ENCODE measurements around the gene UBTF.

UBTF gene

GRCh38 chr17:44200478-44201155 lies 18.9 kb downstream of the UBTF start:
- CTCF ChIA-PET, result interaction anchor here (1.5 kb wide), 1 partner anchor 130 kb away, joined by 4 read pairs; no protein-coding TSS in a partner anchor
- DNase-seq (ENCODE audit: extremely low spot score), result no peak

GRCh38 chr17:44199553-44200477 lies 19.7 kb downstream of the UBTF start, which contains the start of gene ATXN7L3:
ATXN7L3 (minus strand) TSS chr17:44199884; CDS start chr17:44198070, 1,814 bp downstream.
- CTCF ChIA-PET, result no interaction called here
- POLR2A ChIA-PET, result interaction anchor here (1.0 to 6.1 kb wide), 6 partner anchors 10 to 123 kb away, joined by 3 to 31 read pairs (median 9); partner anchors contain the start of genes HDAC5, TMUB2 and UBTF
- peak; percentile 97 for DNase-seq (ENCODE audit: extremely low spot score)
- TF ChIP-seq BHLHE40 (IDR thresholded peaks at IDR 0.05; ENCODE audit: borderline replicate concordance) (no peak), SP1 (IDR thresholded peaks at IDR 0.05) (no peak), FOXK2 (IDR thresholded peaks at IDR 0.05) (no peak), ZNF384 (IDR thresholded peaks at IDR 0.05) (no peak), NFRKB (IDR thresholded peaks at IDR 0.05) (no peak), FOXM1 (IDR thresholded peaks at IDR 0.05; ENCODE audit: borderline replicate concordance) (no peak), PKNOX1 (IDR thresholded peaks at IDR 0.05) (no peak), L3MBTL2 (conservative IDR thresholded peaks at IDR 0.05) (no peak), TARDBP (IDR thresholded peaks at IDR 0.05) (no peak), LEF1 (IDR thresholded peaks at IDR 0.05; ENCODE audit: borderline replicate concordance) (no peak), ARNT (IDR thresholded peaks at IDR 0.05) (no peak), SUZ12 (IDR thresholded peaks at IDR 0.05) (no peak), CTBP1 (IDR thresholded peaks at IDR 0.05; ENCODE audit: borderline replicate concordance) (no peak), FOXA1 (IDR thresholded peaks at IDR 0.05) (no peak), HDGF (IDR thresholded peaks at IDR 0.05; ENCODE audit: borderline replicate concordance) (no peak), ELF4 (IDR thresholded peaks at IDR 0.05) (no peak)

More at GRCh38 chr17:44200478-44201155, 18.9 kb downstream of the UBTF start:
- POLR2A ChIA-PET, result interaction anchor here (1.0 to 6.1 kb wide), 6 partner anchors 9 to 185 kb away, joined by 3 to 31 read pairs (median 8); partner anchors contain the start of genes TMUB2 and UBTF
- TF ChIP-seq ELF4 (IDR thresholded peaks at IDR 0.05) (no peak), FOXA1 (IDR thresholded peaks at IDR 0.05) (no peak)

GRCh38 chr17:44198721-44199552 lies 20.5 kb downstream of the UBTF start:
- DNase-seq (ENCODE audit: extremely low spot score), result peak; percentile 76
- TF ChIP-seq HDGF (IDR thresholded peaks at IDR 0.05; ENCODE audit: borderline replicate concordance) (no peak), ZNF384 (IDR thresholded peaks at IDR 0.05) (no peak), CTBP1 (IDR thresholded peaks at IDR 0.05; ENCODE audit: borderline replicate concordance) (no peak)
- ChIA-PET CTCF (interaction anchor here (0.6 kb wide), 1 partner anchor 14 kb away, joined by 5 read pairs; no protein-coding TSS in a partner anchor), POLR2A (interaction anchor here (1.0 to 6.1 kb wide), 5 partner anchors 11 to 123 kb away, joined by 3 to 31 read pairs (median 14); partner anchors contain the start of genes HDAC5, TMUB2 and UBTF)

GRCh38 chr17:44197980-44198720 lies 21.3 kb downstream of the UBTF start:
- POLR2A ChIA-PET, result interaction anchor here (4.0 to 6.1 kb wide), 2 partner anchors 12 to 21 kb away, joined by 27 to 31 read pairs; partner anchors contain the start of genes TMUB2 and UBTF
- CTCF ChIA-PET, result interaction anchor here (0.6 kb wide), 1 partner anchor 13 kb away, joined by 5 read pairs; no protein-coding TSS in a partner anchor
- TF ChIP-seq BHLHE40 (IDR thresholded peaks at IDR 0.05; ENCODE audit: borderline replicate concordance), result no peak
- no peak for TF ChIP-seq ZNF384 (IDR thresholded peaks at IDR 0.05)
- no peak for TF ChIP-seq HDGF (IDR thresholded peaks at IDR 0.05; ENCODE audit: borderline replicate concordance)
- TF ChIP-seq LEF1 (IDR thresholded peaks at IDR 0.05; ENCODE audit: borderline replicate concordance), result no peak
- no peak for TF ChIP-seq CTBP1 (IDR thresholded peaks at IDR 0.05; ENCODE audit: borderline replicate concordance)
- DNase-seq (ENCODE audit: extremely low spot score), result no peak

- ChIA-PET CTCF (interaction anchor here (0.6 kb wide), 1 partner anchor 34 kb away, joined by 3 read pairs; no protein-coding TSS in a partner anchor), POLR2A (interaction anchor here (4.0 kb wide), 1 partner anchor 11 kb away, joined by 31 read pairs; the partner anchor contains the start of gene TMUB2)
- no peak for DNase-seq (ENCODE audit: extremely low spot score)
- TF ChIP-seq FOXK2 (IDR thresholded peaks at IDR 0.05), result no peak
- TF ChIP-seq PKNOX1 (IDR thresholded peaks at IDR 0.05), result no peak
- no peak for TF ChIP-seq LEF1 (IDR thresholded peaks at IDR 0.05; ENCODE audit: borderline replicate concordance)
- no peak for TF ChIP-seq L3MBTL2 (conservative IDR thresholded peaks at IDR 0.05)
- no peak for TF ChIP-seq ARNT (IDR thresholded peaks at IDR 0.05)
- no peak for TF ChIP-seq FOXM1 (IDR thresholded peaks at IDR 0.05; ENCODE audit: borderline replicate concordance)
- no peak for TF ChIP-seq ZNF384 (IDR thresholded peaks at IDR 0.05)
- no peak for TF ChIP-seq ELF4 (IDR thresholded peaks at IDR 0.05)
- no peak for TF ChIP-seq TARDBP (IDR thresholded peaks at IDR 0.05)
- TF ChIP-seq SUZ12 (IDR thresholded peaks at IDR 0.05), result no peak
- no peak for TF ChIP-seq FOXA1 (IDR thresholded peaks at IDR 0.05)
- TF ChIP-seq CTBP1 (IDR thresholded peaks at IDR 0.05; ENCODE audit: borderline replicate concordance), result no peak
- no peak for TF ChIP-seq HDGF (IDR thresholded peaks at IDR 0.05; ENCODE audit: borderline replicate concordance)
- TF ChIP-seq BHLHE40 (IDR thresholded peaks at IDR 0.05; ENCODE audit: borderline replicate concordance), result no peak
- no peak for TF ChIP-seq NFRKB (IDR thresholded peaks at IDR 0.05)
- TF ChIP-seq SP1 (IDR thresholded peaks at IDR 0.05), result no peak
These were observed 22.4 kb downstream of the UBTF start for GRCh38 chr17:44197107-44197506.
